Coronary artery (tissue), 2 donors: ENCODE results near the gene NUDT8.

ENCODE experiments used
- DNase-seq: peaks from one replicate; pipeline ENCODE4 v3.0.0-alpha.2; 2017; ENCODE audit warnings: low spot score
- H3K27ac ChIP-seq, 2 donors: fragments of 200-600 bp; sonication (generic); one replicate each; pipeline ENCODE4 v1.5.1; 2016 to 2019
- H3K4me3 ChIP-seq: fragments of 200-600 bp; sonication (generic); 2 replicates; pipeline ENCODE4 v1.5.1; 2016; ENCODE audit warnings: mild to moderate bottlenecking, moderate library complexity
- CTCF ChIP-seq: fragments of 200-600 bp; sonication (generic); IDR thresholded peaks from one replicate; pipeline ENCODE4 v1.5.1; 2019; ENCODE audit warnings: antibody characterized with exemption

Gene NUDT8

GRCh38 chr11:67644472-67645418, 15.0 kb upstream of the NUDT8 start:
- TF ChIP-seq CTCF = no peak
- no peak overlapping the region for H3K4me3 ChIP-seq
- DNase-seq = no peak
- no peak overlapping the region for H3K27ac ChIP-seq

- no peak overlapping the region for H3K4me3 ChIP-seq
- no peak overlapping the region for H3K27ac ChIP-seq
- TF ChIP-seq CTCF = no peak
- no peak for DNase-seq
These were observed 14.3 kb upstream of the NUDT8 start for GRCh38 chr11:67644042-67644441.

GRCh38 chr11:67642173-67643120, 12.7 kb upstream of the NUDT8 start:
- Histone ChIP-seq H3K27ac (no peak overlapping the region), H3K4me3 (no peak overlapping the region)
- DNase-seq = no peak
- no peak for TF ChIP-seq CTCF

- Histone ChIP-seq H3K27ac (no peak overlapping the region), H3K4me3 (no peak overlapping the region)
- TF ChIP-seq CTCF = no peak
- no peak for DNase-seq
These were observed 11.8 kb upstream of the NUDT8 start for GRCh38 chr11:67641338-67642172.

- H3K27ac ChIP-seq = no peak overlapping the region
- no peak overlapping the region for H3K4me3 ChIP-seq
- TF ChIP-seq CTCF = no peak
- DNase-seq = no peak
These were observed 11.1 kb upstream of the NUDT8 start for GRCh38 chr11:67640758-67641337.
